ENCODE results near the gene CRAMP1. TPM values are rescaled to one million over a fixed set of nuclear protein-coding genes. Genes with fewer than 3 reads are reported as not detected.

CRAMP1 gene
- total RNA-seq, 1 donor from 2014 or later = 31.4 TPM

GRCh38 chr16:1635070-1635469 is 22.9 kb downstream of the CRAMP1 start:
- no peak for DNase-seq (ENCODE audit: low spot score)

GRCh38 chr16:1637526-1637925 is 25.4 kb downstream of the CRAMP1 start:
- DNase-seq (ENCODE audit: low spot score) = no peak

GRCh38 chr16:1638757-1639156 is 26.6 kb downstream of the CRAMP1 start:
- no peak for DNase-seq (ENCODE audit: low spot score)

- DNase-seq (ENCODE audit: low spot score) = no peak
Observed at GRCh38 chr16:1639282-1639681, 27.1 kb downstream of the CRAMP1 start.

- no peak for DNase-seq (ENCODE audit: low spot score)
Observed at GRCh38 chr16:1639860-1640259, 27.7 kb downstream of the CRAMP1 start.

GRCh38 chr16:1640261-1640941 is 28.2 kb downstream of the CRAMP1 start:
- no peak for DNase-seq (ENCODE audit: low spot score)

GRCh38 chr16:1641261-1641660 is 29.1 kb downstream of the CRAMP1 start:
- DNase-seq (ENCODE audit: low spot score) = no peak

GRCh38 chr16:1642148-1642547 is 30.0 kb downstream of the CRAMP1 start:
- no peak for DNase-seq (ENCODE audit: low spot score)

GRCh38 chr16:1642753-1643152 is 30.6 kb downstream of the CRAMP1 start:
- no peak for DNase-seq (ENCODE audit: low spot score)

GRCh38 chr16:1643521-1643920 is 31.4 kb downstream of the CRAMP1 start:
- DNase-seq (ENCODE audit: low spot score) = no peak

GRCh38 chr16:1645914-1646525 is 33.9 kb downstream of the CRAMP1 start:
- no peak for DNase-seq (ENCODE audit: low spot score)

GRCh38 chr16:1647856-1648255 is 35.7 kb downstream of the CRAMP1 start:
- DNase-seq (ENCODE audit: low spot score) = no peak

- no peak for DNase-seq (ENCODE audit: low spot score)
Observed at GRCh38 chr16:1650131-1650530, 38.0 kb downstream of the CRAMP1 start.

GRCh38 chr16:1651094-1651973 is 39.2 kb downstream of the CRAMP1 start:
- no peak for DNase-seq (ENCODE audit: low spot score)

- DNase-seq (ENCODE audit: low spot score) = no peak
Observed at GRCh38 chr16:1651974-1652312, 39.8 kb downstream of the CRAMP1 start.

GRCh38 chr16:1653023-1653422 is 40.9 kb downstream of the CRAMP1 start:
- DNase-seq (ENCODE audit: low spot score) = no peak

- no peak for DNase-seq (ENCODE audit: low spot score)
Observed at GRCh38 chr16:1654505-1655268, 42.5 kb downstream of the CRAMP1 start.

GRCh38 chr16:1655269-1655807 is 43.2 kb downstream of the CRAMP1 start:
- no peak for DNase-seq (ENCODE audit: low spot score)

GRCh38 chr16:1655909-1656807 is 44.0 kb downstream of the CRAMP1 start:
- no peak for DNase-seq (ENCODE audit: low spot score)

- no peak for DNase-seq (ENCODE audit: low spot score)
Observed at GRCh38 chr16:1656808-1657617, 44.9 kb downstream of the CRAMP1 start.
